Activated T-helper 2 cell treated with anti-CD3 and anti-CD28 coated beads, Interferon-gamma antibody, Interleukin-2, Interleukin-4, amounts not matched to agents 10 μg/mL and 5 μg/mL and 100 μg/mL, durations not matched to agents 14 hours and 24 hours and 36 hours (primary cell): Measurements from ENCODE around the gene CNST. TPM values are rescaled to one million over a fixed set of nuclear protein-coding genes. Genes with fewer than 3 reads are reported as not detected.
"Not testable (repeated sequence)": the region's sequence is repeated elsewhere in the genome, so short reads cannot be mapped to it uniquely, and the experiment has no call there.

Source experiments
- DNase-seq: peaks from one replicate; pipeline ENCODE4 v3.0.0; 2021; ENCODE audit warnings: low spot score
- H3K27ac Mint-ChIP-seq: one replicate; pipeline ENCODE4 v1.8.0; 2021; ENCODE audit warnings: mixed read lengths
- H3K27me3 Mint-ChIP-seq: one replicate; pipeline ENCODE4 v1.8.0; 2021; ENCODE audit warnings: low read depth, mixed read lengths
- H3K36me3 Mint-ChIP-seq: one replicate; pipeline ENCODE4 v1.8.0; 2021; ENCODE audit warnings: low read depth, mixed read lengths
- H3K4me1 Mint-ChIP-seq: one replicate; pipeline ENCODE4 v1.8.0; 2021; ENCODE audit warnings: low read depth, mixed read lengths
- H3K4me3 Mint-ChIP-seq: one replicate; pipeline ENCODE4 v1.8.0; 2021; ENCODE audit warnings: low read depth, mild to moderate bottlenecking, moderate library complexity, mixed read lengths
- H3K9me3 Mint-ChIP-seq: one replicate; pipeline ENCODE4 v1.8.0; 2021; ENCODE audit warnings: mixed read lengths
- intact Hi-C: fragments of 100-400 bp; cut with micrococcal nuclease; formaldehyde crosslinking; loops from one replicate; pipeline ENCODE4 v1.15.1; 2023
- total RNA-seq: library from RNA; stranded (reverse); gene quantifications from 2 replicates; pipeline ENCODE4 v1.2.3, GENCODE V29; 2022

The CNST gene
- total RNA-seq, 1 donor from 2014 or later = 21.6 TPM

DNA sequence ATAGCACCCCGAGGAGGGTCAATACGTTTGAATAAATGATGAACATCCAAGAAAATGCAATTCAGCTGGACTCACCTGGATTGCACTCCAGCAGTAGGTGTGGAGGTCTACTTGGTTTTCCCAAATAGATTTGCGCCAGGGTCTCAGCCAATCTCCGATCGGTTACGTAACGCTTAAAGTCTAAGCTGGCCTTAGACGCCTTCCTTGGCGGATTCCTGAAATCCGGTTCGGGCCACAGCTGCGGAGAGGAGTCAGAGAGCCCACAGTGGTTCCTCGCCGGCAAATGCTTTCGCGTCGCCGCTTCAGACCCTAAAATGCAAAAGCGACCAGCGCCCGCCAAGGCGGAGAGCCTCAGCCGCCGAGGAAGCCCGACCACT is 517 bp upstream of the CNST start:
- Mint-ChIP-seq H3K4me1 (peaks cover 35% of the 10 kb centered on the region), H3K36me3 (peaks cover 26% of the 10 kb centered on the region), H3K9me3 (no peaks in the 10 kb centered on the region), H3K27ac (peak overlapping the region; percentile 98), H3K27me3 (no peaks in the 10 kb centered on the region), H3K4me3 (peak overlapping the region; percentile 99)
- DNase-seq = no peak
- intact Hi-C loops = loop anchor here (1.0 to 10.0 kb wide), 10 partner anchors 37 to 1731 kb away; partner anchors contain the start of genes COX20, HNRNPU, SCCPDH and SMYD3

DNA sequence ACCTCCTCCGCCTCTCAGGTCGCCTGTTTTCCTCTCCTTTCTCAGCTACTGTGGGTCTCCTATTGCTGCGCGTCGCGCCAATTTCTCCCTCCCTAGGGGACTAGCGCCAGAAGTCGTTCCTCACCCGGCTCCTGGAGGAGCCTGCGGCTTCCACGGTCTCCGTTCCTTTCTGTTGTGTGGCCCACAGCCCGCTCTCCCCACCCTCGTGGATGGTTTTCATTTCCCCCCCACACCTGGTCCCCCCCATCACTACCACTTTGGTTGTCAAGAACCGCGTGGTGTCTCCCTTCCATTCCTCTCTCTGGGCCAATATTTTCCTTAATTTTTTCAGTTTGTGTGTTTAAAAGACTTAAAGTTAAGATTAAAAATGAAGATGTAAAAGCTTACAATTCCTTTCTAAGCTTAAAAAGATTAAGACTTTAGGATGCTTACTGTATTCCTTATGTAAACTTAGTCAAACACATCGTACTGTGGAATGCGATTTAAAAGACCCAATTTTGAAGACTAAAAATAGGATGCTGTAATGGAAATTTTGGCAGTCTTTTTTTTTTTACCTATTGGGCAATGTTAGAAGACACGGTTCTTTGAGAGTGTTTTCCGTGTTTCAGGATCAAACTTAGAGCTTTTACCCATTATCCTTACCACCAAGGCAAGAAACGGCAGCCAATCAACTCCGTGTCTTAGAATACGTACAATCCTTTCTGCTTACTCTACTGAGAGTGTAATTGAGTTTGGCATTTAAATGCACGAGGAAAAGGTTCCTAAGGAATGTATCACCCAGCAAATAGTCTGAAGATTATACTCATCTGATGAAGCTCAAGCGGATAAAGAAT is 773 bp downstream of the CNST start:
- Mint-ChIP-seq H3K27ac (peak overlapping the region; percentile 98), H3K9me3 (no peaks in the 10 kb centered on the region), H3K27me3 (no peaks in the 10 kb centered on the region), H3K4me3 (peak overlapping the region; percentile 99), H3K36me3 (peaks cover 30% of the 10 kb centered on the region), H3K4me1 (peaks cover 37% of the 10 kb centered on the region)
- intact Hi-C loops = loop anchor here (1.0 to 10.0 kb wide), 10 partner anchors 35 to 1732 kb away; partner anchors contain the start of genes COX20, HNRNPU, SCCPDH and SMYD3
- DNase-seq = no peak

DNA sequence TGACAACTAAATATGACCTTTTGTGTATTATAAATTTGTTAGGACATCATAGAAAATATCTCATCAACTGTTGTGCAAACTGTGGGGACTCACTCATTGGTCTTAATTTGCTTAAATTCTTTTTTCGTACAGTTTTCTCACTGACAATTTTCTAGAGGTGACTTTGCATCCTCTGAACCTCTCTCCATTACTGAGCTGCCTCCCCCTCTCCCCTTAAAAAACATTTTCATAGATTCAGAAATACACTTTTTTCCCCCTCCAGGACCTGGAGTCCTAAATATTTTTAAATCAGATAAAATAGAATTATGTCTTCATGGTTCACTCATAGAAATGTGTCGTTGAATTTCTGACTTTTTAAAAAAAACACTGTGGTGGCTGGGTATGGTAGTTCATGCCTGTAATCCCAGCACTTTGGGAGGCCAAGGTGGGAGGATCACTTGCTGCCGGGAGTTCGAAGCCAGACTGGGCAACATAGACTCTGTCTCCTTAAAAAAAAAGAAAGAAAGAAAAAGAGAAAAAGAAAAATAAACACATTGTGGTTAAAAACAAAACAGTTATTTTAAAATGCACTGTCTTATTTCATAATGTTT is 1.5 kb downstream of the CNST start:
- Mint-ChIP-seq H3K9me3 (no peaks in the 10 kb centered on the region), H3K4me3 (peak overlapping the region; percentile 99), H3K27me3 (no peaks in the 10 kb centered on the region), H3K27ac (peak overlapping the region; percentile 98), H3K36me3 (peaks cover 29% of the 10 kb centered on the region), H3K4me1 (peaks cover 37% of the 10 kb centered on the region)
- no peak for DNase-seq
- intact Hi-C loops = loop anchor here (2.0 to 10.0 kb wide), 8 partner anchors 35 to 1733 kb away; partner anchors contain the start of genes COX20 and HNRNPU

DNA sequence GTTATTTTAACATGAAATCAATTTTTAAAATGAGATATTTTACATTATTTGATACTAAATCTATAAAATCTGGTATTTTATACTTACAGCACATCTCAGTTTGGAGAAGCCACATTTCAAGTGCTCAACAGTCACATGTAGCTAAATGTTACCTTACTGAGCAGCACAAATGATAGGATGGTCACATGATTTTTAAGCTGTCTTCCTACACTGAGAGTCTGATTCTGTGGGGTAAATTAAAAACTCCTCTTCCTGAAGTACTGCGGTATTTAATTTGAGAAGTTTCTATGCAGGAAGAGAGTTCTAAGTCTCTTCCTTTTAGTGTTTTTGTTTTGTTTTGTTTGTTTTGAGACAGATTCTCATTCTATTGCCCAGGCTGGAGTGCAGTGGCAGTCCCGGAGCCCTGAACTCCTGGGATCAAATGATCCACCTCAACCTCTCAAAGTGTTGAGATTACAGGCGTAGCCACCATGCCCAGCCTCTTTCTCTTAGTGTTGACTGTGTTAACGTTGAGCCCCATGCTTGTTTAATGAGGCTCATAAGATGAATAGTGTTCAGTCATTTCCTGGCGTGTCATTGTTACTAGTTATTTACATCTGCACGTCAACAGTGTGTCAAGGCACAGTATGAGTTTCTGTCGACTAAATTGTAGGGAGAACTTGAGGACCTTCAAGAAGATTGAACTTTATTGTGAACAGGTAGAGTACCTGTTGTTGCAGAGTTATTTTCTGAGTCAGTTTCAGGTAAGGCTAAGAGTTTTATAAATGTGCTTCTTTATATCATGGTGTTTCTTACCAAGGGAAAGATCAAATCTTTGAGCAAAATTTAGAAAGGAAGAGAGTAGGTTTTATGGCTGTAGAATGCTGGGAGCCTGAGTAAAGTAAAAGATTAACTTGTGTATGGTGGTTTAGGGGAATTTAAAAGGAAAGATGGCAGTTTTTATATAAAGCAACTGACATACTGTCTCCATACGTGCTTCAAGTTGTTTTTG is 3.3 kb downstream of the CNST start:
- Mint-ChIP-seq H3K36me3 (peaks cover 18% of the 10 kb centered on the region), H3K4me1 (peaks cover 41% of the 10 kb centered on the region), H3K27me3 (no peaks in the 10 kb centered on the region), H3K9me3 (no peaks in the 10 kb centered on the region), H3K4me3 (peak overlapping the region; percentile 79), H3K27ac (peak overlapping the region; percentile 98)
- intact Hi-C loops = loop anchor here (5.0 to 10.0 kb wide), 5 partner anchors 33 to 1735 kb away; partner anchors contain the start of genes COX20 and HNRNPU
- DNase-seq = peak; percentile 33

DNA sequence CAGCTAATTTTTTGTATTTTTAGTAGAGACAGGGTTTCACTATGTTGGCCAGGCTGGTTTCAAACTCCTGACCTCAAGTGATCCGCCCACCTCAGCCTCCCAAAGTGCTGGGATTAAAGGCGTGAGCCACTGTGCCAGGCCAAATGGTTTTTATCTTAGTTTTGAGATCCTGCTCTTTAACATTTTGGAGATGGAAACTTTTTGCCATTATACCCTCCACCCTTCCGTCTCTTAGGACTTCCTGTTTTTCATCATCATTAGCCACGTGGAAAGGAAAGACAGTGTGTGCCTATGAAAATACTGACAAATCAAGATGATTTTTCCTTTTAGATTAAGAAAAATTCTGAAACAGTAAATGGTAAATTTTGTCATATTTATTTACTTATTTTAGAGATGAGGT is 5.1 kb downstream of the CNST start:
- H3K27me3 Mint-ChIP-seq, intact Hi-C loops, H3K9me3 Mint-ChIP-seq, DNase-seq: not testable (repeated sequence)
- Mint-ChIP-seq H3K36me3 (peaks cover 17% of the 10 kb centered on the region), H3K27ac (peak overlapping the region; percentile 62), H3K4me3 (peak overlapping the region; percentile 30), H3K4me1 (peaks cover 36% of the 10 kb centered on the region)

DNA sequence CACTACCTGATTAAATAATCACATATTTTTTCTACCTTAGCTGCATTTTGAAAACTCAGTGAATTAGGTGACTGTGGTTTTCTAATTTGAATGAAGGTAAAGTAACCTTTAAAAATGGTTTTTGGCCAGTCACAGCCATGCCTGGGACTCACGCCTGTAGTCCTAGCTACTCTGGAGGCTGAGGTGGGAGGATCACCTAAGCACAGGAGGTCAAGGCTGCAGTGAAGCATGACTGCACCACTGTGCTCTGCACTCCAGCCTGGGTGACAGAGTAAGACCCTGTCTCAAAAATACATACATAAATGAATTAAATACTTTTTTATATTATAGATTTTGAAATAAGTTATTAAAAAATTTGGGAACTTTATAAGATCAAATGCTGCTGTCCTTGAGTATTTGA is 5.7 kb downstream of the CNST start:
- no peak overlapping the region for H3K4me3 Mint-ChIP-seq
- peaks cover 18% of the 10 kb centered on the region for H3K36me3 Mint-ChIP-seq

DNA sequence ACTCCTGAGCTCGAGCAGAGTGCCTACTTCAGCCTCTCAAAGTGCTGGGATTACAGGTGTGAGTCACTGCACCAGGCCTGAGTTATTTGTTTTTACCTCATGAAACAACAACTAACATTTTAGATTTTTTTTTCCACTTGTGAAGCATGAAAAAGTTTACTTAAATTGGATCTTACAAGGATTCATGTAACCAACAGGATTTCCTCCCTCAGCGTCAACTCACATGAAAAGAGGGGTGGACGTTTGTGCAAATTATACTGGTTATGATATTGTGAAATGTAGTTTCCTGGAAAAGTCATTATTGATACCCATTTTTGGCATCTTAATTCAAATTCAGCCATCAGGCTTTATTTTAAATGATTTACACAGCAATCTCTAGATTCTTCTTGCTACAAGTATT is 6.5 kb downstream of the CNST start:
- H3K36me3 Mint-ChIP-seq = peaks cover 22% of the 10 kb centered on the region
- intact Hi-C loops = no loop called here
- no peaks in the 10 kb centered on the region for H3K9me3 Mint-ChIP-seq
- H3K4me1 Mint-ChIP-seq = peaks cover 40% of the 10 kb centered on the region
- H3K27me3 Mint-ChIP-seq = no peaks in the 10 kb centered on the region
- no peak overlapping the region for H3K4me3 Mint-ChIP-seq
- H3K27ac Mint-ChIP-seq = no peak overlapping the region
- no peak for DNase-seq

More for the DNA sequence above, 5.7 kb downstream of the CNST start:
- Mint-ChIP-seq H3K4me1 (peaks cover 37% of the 10 kb centered on the region), H3K9me3 (no peaks in the 10 kb centered on the region), H3K27me3 (no peaks in the 10 kb centered on the region), H3K27ac (peak overlapping the region; percentile 62)
- no peak for DNase-seq
- intact Hi-C loops = no loop called here

DNA sequence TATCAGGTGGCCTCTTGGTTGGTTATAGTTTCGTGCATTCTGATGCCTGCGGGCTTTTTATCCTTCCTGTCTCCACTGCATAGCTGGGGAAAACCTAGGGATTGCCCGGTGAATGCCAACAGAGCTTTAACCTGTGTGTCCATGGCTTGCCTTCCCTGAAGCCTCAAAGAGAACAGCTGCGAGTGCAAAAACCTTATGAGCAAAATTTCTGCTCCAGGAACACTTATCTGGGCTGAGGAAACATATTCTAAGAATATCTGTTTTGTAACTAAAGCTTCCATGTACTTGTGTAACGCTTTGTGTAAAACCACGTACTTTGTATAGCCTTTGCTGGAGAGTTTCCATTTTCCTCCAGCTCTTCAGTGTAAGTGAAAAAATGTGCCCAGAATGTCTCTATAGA is 7.2 kb downstream of the CNST start:
- Mint-ChIP-seq H3K27me3 (no peaks in the 10 kb centered on the region), H3K36me3 (peaks cover 22% of the 10 kb centered on the region), H3K9me3 (no peaks in the 10 kb centered on the region), H3K4me3 (no peak overlapping the region), H3K27ac (no peak overlapping the region), H3K4me1 (peaks cover 39% of the 10 kb centered on the region)
- DNase-seq = no peak
- intact Hi-C loops = no loop called here

DNA sequence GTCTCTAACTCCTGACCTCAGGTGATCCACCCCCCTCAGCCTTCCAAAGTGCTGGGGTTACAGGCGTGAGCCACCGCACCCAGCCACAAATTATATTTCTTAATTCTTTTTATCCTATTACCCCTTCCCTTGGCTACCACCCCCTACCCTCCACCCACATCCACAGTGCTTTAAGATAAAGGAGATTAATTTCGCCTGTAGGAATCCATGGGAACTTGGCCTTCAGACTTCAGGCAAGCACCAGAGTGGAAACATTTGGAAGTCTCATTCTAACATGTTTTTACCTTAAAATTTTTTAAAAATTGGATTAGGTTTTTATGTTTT is 10.4 kb downstream of the CNST start:
- Mint-ChIP-seq H3K4me1 (peaks cover 35% of the 10 kb centered on the region), H3K27ac (no peak overlapping the region), H3K9me3 (no peaks in the 10 kb centered on the region), H3K27me3 (no peaks in the 10 kb centered on the region), H3K36me3 (peaks cover 15% of the 10 kb centered on the region), H3K4me3 (no peak overlapping the region)
- DNase-seq = no peak
- intact Hi-C loops = no loop called here

DNA sequence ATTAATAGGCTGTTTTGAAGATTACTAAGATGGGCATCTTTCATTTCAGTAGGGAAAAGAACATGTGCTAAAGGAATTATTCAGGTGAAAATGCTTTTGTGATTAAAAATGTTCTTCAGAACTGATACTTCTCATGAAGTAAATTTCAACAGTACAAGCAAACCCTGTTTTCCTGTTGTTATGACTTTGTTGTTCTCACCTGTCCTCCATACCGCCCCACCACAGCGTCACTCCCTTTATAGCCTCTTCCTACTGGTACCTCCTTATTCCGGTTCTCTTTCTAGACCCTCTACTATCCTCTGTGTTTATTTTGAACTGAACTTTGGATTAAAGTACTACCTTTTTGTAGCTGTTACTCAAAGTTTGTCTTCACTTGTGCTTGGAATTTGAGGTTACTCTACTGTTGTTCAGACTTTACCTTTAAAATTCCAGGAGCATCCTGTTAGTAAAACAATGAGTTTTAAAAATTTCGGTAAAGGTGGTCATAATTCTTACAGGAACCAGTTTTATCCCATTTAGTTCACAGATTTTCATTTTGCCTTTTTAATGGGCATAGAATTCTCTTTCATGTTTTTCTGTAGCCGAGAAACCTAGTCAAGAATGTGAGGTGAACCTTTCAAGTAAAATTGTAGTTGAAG is 10.9 kb downstream of the CNST start:
- no peak overlapping the region for H3K4me3 Mint-ChIP-seq
- no peak for DNase-seq
- peaks cover 35% of the 10 kb centered on the region for H3K4me1 Mint-ChIP-seq
- no peak overlapping the region for H3K27ac Mint-ChIP-seq
- H3K9me3 Mint-ChIP-seq = no peaks in the 10 kb centered on the region
- intact Hi-C loops = no loop called here
- peaks cover 15% of the 10 kb centered on the region for H3K36me3 Mint-ChIP-seq
- H3K27me3 Mint-ChIP-seq = no peaks in the 10 kb centered on the region

DNA sequence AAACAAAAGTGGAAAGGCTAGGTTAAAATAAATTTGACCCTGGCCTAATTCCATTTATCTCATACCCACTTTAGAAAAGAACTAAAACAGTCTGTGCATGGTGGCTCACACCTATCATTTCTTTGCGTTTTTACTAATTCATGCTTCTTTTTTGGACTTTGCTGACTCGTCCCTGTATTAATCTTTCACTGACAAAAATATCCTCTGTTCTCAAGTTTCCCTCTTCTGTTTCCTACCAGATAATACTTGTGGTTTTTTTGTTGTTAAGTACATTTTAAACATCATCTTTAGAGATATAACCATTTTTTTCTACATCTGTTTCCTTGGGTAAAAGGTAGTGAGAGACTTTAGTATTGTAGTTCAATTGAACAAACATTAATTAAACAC is 11.5 kb downstream of the CNST start:
- peaks cover 35% of the 10 kb centered on the region for H3K4me1 Mint-ChIP-seq

DNA sequence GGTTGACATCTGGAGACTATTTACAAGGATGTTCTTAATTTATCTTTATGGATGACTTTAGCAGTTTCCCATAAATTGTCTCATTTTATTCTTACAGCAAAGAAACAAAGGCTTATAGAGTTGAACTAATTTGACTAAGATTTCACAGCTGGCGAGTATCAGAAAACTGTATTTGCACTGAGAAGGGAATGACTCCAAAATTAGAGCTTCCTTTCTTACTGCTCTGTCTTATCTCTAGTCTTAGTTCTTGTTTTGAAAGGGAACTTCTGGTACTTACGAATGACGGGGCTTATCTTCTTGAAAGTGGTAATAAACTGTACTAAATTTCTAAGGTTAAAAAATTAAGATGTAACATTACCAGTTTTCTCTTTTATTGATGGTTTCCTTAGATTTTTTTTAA is 13.6 kb downstream of the CNST start:
- Mint-ChIP-seq H3K27ac (no peak overlapping the region), H3K9me3 (no peaks in the 10 kb centered on the region), H3K36me3 (peaks cover 30% of the 10 kb centered on the region), H3K4me1 (peaks cover 30% of the 10 kb centered on the region), H3K27me3 (no peaks in the 10 kb centered on the region), H3K4me3 (no peak overlapping the region)
- DNase-seq = no peak
- intact Hi-C loops = no loop called here

More for the DNA sequence above, 11.5 kb downstream of the CNST start:
- Mint-ChIP-seq H3K9me3 (no peaks in the 10 kb centered on the region), H3K4me3 (no peak overlapping the region), H3K36me3 (peaks cover 17% of the 10 kb centered on the region), H3K27ac (no peak overlapping the region), H3K27me3 (no peaks in the 10 kb centered on the region)
- intact Hi-C loops = no loop called here
- no peak for DNase-seq
